Parathyroid adenoma (tissue), 2 donors: ENCODE data around the gene TEDC2.

Source experiments
- H2AFZ ChIP-seq: fragments of 300-600 bp; sonication (generic); one replicate; pipeline ENCODE4 v1.7.0; 2017; ENCODE audit warnings: antibody characterized with exemption, mild to moderate bottlenecking
- H3K27ac ChIP-seq: fragments of 300-600 bp; sonication (generic); one replicate; pipeline ENCODE4 v1.7.0; 2017
- H3K27me3 ChIP-seq: fragments of 300-600 bp; sonication (generic); one replicate; pipeline ENCODE4 v1.7.0; 2017; ENCODE audit warnings: low read length; ENCODE audit not compliant: control insufficient read depth, insufficient read depth
- H3K36me3 ChIP-seq: fragments of 300-600 bp; sonication (generic); one replicate; pipeline ENCODE4 v1.7.0; 2017; ENCODE audit warnings: low read length; ENCODE audit not compliant: control insufficient read depth, insufficient read depth
- H3K4me1 ChIP-seq: fragments of 300-600 bp; sonication (generic); one replicate; pipeline ENCODE4 v1.7.0; 2017; ENCODE audit warnings: control low read depth
- H3K4me2 ChIP-seq: fragments of 300-600 bp; sonication (generic); one replicate; pipeline ENCODE4 v1.7.0; 2017; ENCODE audit warnings: low read length
- H3K4me3 ChIP-seq: fragments of 300-600 bp; sonication (generic); one replicate; pipeline ENCODE4 v1.7.0; 2017; ENCODE audit warnings: low read depth, low read length
- H3K79me2 ChIP-seq: fragments of 300-600 bp; sonication (generic); one replicate; pipeline ENCODE4 v1.7.0; 2017; ENCODE audit warnings: control low read depth
- H3K9ac ChIP-seq: fragments of 300-600 bp; sonication (generic); one replicate; pipeline ENCODE4 v1.7.0; 2017; ENCODE audit warnings: mild to moderate bottlenecking
- H3K9me3 ChIP-seq: fragments of 300-600 bp; sonication (generic); one replicate; pipeline ENCODE4 v1.7.0; 2017; ENCODE audit warnings: low read length; ENCODE audit not compliant: control insufficient read depth
- TF ChIP-seq, protein P1 (sequence below): fragments of 300-600 bp; sonication (generic); IDR thresholded peaks from one replicate; pipeline ENCODE4 v1.7.0; 2017; ENCODE audit warnings: antibody characterized with exemption, mild to moderate bottlenecking
- donor health status: primary hyperparathyroidism.

The TEDC2 gene

DNA sequence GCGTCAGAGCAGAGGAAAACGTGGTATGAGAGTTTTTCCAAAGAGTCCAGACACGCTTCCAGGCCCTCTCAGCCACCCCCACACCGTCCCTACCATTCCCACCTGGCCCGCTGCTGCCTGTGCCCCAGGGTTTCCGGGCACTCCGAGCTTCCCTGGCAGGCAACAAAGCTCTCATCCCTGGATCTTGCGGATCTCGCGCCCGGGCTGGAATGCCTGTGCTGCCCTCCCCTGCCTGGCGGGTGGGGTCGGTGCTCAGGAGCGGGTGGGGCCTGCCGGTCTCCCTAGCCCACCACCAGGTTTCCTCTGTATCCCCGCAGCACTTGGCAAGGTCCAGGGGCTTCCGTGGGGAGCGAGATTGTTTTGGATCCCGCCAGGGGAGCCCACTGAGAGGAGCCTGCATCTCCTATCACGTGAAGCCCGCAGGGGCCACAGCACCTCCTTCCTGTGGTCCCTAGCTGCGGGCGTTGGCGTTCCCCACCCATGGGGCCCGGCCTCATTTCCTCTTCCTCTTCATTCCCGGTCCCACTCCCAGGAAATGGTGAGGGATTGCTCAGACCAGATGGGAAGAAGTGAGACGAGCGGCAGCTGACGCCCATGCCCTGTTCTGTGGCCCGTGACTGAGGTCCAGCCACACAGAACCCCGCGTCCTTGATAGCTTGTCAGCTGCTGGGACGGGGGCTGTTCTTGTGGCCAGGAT lies 26.1 kb downstream of the TEDC2 start:
- no peak overlapping the region for H3K27ac ChIP-seq
- H3K79me2 ChIP-seq = peaks cover 14% of the 10 kb centered on the region
- H3K9me3 ChIP-seq = no peaks in the 10 kb centered on the region
- H2AFZ ChIP-seq = no peak overlapping the region
- H3K9ac ChIP-seq = no peak overlapping the region
- no peaks in the 10 kb centered on the region for H3K36me3 ChIP-seq
- TF ChIP-seq, protein P1, sequence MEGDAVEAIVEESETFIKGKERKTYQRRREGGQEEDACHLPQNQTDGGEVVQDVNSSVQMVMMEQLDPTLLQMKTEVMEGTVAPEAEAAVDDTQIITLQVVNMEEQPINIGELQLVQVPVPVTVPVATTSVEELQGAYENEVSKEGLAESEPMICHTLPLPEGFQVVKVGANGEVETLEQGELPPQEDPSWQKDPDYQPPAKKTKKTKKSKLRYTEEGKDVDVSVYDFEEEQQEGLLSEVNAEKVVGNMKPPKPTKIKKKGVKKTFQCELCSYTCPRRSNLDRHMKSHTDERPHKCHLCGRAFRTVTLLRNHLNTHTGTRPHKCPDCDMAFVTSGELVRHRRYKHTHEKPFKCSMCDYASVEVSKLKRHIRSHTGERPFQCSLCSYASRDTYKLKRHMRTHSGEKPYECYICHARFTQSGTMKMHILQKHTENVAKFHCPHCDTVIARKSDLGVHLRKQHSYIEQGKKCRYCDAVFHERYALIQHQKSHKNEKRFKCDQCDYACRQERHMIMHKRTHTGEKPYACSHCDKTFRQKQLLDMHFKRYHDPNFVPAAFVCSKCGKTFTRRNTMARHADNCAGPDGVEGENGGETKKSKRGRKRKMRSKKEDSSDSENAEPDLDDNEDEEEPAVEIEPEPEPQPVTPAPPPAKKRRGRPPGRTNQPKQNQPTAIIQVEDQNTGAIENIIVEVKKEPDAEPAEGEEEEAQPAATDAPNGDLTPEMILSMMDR = no peak
- no peaks in the 10 kb centered on the region for H3K4me1 ChIP-seq
- H3K4me2 ChIP-seq = no peak overlapping the region
- no peak overlapping the region for H3K4me3 ChIP-seq
- no peaks in the 10 kb centered on the region for H3K27me3 ChIP-seq

DNA sequence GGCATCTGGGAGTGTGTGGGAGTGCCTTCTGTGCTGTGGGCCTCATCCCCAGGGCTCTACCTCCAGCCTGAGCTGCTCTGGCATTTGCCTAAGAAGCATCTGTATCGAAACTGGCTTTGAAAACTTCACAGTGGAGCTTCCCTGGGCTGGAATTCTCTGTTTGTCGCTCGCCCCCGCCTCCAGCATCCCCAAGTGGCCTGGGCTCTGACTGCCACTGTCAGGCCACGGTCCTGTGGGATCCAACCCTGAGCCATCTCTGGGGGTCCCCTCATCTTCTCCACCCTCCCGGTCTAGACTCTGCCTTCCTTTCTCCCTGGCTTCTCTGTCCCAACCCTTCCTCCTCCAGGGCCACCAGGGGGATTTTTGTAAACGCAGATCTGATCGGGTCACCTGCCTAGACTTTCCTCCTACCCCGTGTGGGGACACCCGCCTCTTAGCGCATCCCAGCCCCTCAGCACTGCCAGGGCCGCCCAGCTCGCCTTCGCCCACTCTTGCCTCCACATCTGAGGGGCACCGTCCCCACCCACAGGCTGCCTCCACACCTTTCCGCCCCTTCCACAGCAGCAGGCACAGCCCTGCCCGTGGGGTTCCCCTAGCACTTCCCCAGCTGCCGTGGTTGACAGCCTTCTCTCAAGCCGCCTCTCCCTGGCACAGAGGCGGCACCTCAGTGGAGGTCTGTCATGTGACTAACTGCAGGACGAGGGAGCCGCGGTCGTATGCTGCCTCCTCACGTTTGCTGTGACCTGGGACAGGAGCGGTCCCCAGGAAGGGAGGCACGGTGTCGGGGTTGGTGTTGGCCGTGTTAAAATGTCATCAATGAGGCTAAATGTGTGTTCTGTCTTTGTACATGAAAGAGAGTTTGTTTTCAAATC lies 27.0 kb downstream of the TEDC2 start:
- Histone ChIP-seq H3K4me1 (no peaks in the 10 kb centered on the region), H3K9ac (no peak overlapping the region), H3K27ac (no peak overlapping the region), H3K79me2 (peaks cover 13% of the 10 kb centered on the region), H3K27me3 (no peaks in the 10 kb centered on the region), H3K9me3 (no peaks in the 10 kb centered on the region), H3K4me2 (no peak overlapping the region), H2AFZ (no peak overlapping the region), H3K4me3 (no peak overlapping the region), H3K36me3 (no peaks in the 10 kb centered on the region)
- TF ChIP-seq, protein P1 = peak; percentile 32

DNA sequence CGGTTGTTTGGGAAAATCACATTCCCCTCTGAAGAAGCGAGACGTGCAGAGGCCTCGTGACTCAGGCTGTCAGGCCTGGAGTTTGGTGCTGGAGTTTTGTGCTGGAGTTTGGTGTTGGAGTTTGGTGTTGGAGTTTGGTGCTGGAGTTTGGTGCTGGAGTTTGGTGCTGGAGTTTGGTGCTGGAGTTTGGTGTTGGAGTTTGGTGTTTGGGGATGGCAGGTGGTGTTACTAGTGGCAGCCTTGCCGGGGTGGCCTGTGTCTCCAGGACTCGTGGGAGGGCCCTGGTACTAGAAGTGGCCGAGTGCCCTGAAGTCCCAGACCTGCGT lies 27.6 kb downstream of the TEDC2 start:
- Histone ChIP-seq H3K36me3 (no peaks in the 10 kb centered on the region), H3K79me2 (peaks cover 12% of the 10 kb centered on the region), H3K9me3 (no peaks in the 10 kb centered on the region), H3K4me1 (no peaks in the 10 kb centered on the region), H3K27ac (no peak overlapping the region), H3K9ac (no peak overlapping the region), H2AFZ (no peak overlapping the region), H3K4me3 (no peak overlapping the region), H3K4me2 (no peak overlapping the region), H3K27me3 (no peaks in the 10 kb centered on the region)
- TF ChIP-seq, protein P1 = no peak

DNA sequence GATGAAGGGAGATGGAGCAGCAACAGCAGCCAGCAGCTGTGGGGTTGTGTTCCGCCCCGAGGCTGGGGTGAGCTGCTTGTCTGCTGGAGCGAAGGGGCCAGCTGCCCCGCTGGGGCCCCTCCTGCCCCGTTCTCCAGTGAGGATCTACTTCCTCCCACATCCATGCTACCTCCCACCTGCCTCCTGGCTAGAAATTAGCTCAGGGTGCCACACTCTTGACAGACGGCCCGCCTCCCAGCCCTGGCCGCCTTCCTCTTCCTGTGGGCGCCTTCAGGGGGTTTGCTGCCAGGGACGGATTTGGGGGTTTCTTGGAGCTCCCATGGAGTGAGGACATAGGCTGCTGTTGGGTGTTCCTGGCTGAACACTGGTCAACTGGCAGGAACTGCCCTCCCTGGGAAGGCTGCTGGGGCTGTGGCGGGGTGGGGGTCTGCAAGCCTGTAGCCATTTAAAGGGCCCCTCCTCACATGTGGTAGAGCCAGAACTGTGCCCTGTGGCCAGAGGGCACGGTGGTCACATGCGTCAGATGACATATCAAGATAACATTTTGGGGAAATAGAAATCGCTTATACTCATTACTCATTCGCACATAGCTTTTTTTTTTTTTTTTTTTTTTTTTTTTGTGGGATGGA lies 28.1 kb downstream of the TEDC2 start:
- peaks cover 12% of the 10 kb centered on the region for H3K79me2 ChIP-seq
- no peaks in the 10 kb centered on the region for H3K27me3 ChIP-seq
- H3K9ac ChIP-seq = no peak overlapping the region
- H3K4me3 ChIP-seq = no peak overlapping the region
- no peaks in the 10 kb centered on the region for H3K4me1 ChIP-seq
- TF ChIP-seq, protein P1 = no peak
- no peaks in the 10 kb centered on the region for H3K36me3 ChIP-seq
- no peak overlapping the region for H3K4me2 ChIP-seq
- no peak overlapping the region for H2AFZ ChIP-seq
- no peaks in the 10 kb centered on the region for H3K9me3 ChIP-seq
- no peak overlapping the region for H3K27ac ChIP-seq
